Retinal pigment epithelial cell (primary cell): ENCODE measurements around the gene KCNN3.

ENCODE experiments used
- DNase-seq: peaks from one replicate; pipeline ENCODE4 v3.0.0-alpha.2; 2010; ENCODE audit warnings: low read depth
- H3K4me3 ChIP-seq: 2 replicates; pipeline ENCODE4 v1.5.1; 2011; ENCODE audit warnings: mild to moderate bottlenecking, low read length, control low read depth, moderate library complexity
- TF ChIP-seq, protein P1 (sequence below): conservative IDR thresholded peaks from 2 replicates; pipeline ENCODE4 v1.5.1; 2011; ENCODE audit warnings: low read depth, low read length, control low read depth, inconsistent platforms

KCNN3 gene

DNA sequence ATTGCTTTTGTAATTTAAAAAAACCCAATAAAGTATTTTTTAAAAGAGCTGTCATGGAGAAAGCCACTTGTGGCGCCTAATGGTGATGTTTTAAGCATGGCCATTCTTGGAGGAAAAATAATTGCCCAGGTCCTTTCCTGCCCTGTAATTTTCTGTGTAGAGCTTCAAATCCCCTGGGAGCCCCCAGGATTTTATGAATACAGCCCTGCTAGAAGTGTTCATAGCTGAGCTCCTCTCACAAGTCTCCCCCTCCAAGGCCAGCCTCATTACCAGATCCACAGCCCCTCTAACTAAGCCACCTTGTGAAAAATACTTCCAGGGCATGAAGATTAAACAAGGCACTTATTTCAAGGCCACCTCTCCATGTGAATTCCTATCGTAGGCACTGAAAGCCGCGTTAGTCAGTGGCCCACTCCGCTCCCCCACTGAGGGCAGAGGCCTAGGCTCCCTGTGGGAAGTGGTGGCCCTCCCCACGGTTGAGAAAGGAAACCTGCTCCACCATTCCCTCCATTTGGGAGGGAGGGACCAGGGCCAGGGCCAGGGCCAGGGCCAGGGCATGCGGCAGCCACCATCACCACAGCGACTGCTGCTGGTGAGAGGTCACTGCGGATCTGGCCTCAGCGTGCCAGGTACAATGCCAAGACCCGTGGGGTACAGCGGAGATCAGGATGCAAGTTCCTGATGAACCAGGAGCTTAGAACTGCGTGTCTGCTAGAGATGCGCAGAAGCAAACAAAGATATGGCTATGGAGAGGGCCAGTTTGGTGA lies 83.1 kb downstream of the KCNN3 start:
- DNase-seq, result no peak
- TF ChIP-seq, protein P1, sequence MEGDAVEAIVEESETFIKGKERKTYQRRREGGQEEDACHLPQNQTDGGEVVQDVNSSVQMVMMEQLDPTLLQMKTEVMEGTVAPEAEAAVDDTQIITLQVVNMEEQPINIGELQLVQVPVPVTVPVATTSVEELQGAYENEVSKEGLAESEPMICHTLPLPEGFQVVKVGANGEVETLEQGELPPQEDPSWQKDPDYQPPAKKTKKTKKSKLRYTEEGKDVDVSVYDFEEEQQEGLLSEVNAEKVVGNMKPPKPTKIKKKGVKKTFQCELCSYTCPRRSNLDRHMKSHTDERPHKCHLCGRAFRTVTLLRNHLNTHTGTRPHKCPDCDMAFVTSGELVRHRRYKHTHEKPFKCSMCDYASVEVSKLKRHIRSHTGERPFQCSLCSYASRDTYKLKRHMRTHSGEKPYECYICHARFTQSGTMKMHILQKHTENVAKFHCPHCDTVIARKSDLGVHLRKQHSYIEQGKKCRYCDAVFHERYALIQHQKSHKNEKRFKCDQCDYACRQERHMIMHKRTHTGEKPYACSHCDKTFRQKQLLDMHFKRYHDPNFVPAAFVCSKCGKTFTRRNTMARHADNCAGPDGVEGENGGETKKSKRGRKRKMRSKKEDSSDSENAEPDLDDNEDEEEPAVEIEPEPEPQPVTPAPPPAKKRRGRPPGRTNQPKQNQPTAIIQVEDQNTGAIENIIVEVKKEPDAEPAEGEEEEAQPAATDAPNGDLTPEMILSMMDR, result no peak
- H3K4me3 ChIP-seq, result no peak overlapping the region

DNA sequence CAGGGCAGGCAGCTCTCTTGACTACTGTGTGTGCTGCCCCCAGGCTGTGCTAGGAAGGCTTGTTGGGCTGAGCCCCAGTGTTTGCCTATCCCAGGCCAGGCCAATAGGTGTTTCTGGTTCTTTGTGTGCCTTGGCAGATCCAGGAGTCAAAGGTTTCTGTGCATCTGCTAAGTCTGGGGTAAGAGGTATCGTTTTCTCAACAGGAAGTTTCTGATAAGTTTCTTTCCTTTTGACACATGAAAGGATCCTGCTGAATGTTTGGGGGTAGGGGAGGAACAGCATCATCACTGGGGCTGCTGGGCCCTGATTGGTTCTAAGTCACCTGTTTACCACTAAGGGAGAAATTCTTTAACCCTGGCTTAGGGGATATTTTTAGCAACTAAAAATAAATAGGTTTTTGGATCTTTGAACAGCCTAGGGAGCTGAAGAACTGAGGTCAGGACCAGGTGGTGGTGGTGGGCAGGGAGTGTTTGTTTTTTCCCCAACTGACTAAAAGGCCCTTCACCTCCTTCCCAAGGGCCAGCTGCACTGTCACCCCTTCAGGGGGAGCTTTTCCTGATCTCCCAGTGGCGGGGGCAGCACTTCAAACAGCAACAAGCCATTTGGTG lies 85.1 kb downstream of the KCNN3 start:
- TF ChIP-seq, protein P1, result no peak
- no peak overlapping the region for H3K4me3 ChIP-seq
- DNase-seq, result no peak

DNA sequence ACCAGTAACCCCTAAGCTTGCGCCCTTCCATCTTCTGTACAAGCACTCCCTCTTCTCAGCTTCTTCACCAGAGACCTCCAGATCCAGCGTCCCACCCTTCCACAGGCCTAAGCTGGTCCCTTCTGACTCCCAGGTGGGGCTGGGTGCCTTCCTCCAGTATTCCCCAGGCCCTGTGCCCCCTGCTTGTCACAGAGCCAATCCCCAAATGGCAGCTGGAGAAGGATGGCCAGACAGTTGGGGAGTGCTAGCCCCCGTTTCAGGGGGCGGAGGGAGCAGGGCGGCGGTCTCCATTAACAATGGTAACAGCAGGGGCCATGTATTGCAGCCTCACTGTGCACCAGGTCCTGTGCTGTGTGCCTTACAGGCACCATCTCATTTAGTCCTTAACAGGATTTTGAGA lies 85.7 kb downstream of the KCNN3 start:
- H3K4me3 ChIP-seq, result no peak overlapping the region
- no peak for DNase-seq
- TF ChIP-seq, protein P1, result no peak

DNA sequence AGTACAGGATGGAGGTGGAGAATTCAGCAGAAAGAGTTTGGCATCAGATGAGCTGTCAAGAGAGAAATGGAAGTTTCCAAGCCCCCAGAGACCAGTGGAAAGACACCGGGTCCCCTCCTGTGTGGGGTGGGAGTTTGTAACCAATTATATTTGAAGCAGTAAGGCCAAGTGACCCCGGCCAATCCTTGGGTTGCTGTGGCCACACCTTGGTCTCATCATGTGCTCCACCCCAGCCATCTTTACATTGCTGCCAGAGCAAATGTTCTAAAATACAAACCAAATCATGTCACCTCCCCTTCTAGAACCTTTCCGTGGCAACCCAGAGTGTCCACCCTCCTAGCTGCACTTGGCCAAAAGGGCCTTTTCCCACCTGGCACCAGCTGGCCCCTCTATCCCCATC lies 86.1 kb downstream of the KCNN3 start:
- no peak overlapping the region for H3K4me3 ChIP-seq
- TF ChIP-seq, protein P1, result no peak
- DNase-seq, result no peak

DNA sequence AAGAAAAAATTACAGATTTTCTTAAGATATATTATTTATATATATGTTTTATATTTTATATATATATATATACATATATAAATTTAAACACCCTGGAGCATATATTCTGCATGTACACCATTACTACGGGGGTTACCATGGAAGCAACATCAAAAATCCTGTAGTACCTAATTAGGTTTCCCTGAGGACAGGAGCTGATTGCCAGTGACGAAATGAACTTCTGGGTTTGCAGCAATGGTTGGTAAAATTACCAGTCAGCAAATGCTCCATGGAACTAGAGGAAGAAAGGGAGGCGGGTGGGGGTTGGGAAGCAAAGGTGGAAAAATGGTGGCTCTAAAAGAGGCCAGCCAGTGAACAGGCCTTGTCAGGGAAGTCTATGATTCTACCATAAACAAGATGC lies 89.5 kb downstream of the KCNN3 start:
- no peak overlapping the region for H3K4me3 ChIP-seq
- DNase-seq, result no peak
- TF ChIP-seq, protein P1, result no peak

DNA sequence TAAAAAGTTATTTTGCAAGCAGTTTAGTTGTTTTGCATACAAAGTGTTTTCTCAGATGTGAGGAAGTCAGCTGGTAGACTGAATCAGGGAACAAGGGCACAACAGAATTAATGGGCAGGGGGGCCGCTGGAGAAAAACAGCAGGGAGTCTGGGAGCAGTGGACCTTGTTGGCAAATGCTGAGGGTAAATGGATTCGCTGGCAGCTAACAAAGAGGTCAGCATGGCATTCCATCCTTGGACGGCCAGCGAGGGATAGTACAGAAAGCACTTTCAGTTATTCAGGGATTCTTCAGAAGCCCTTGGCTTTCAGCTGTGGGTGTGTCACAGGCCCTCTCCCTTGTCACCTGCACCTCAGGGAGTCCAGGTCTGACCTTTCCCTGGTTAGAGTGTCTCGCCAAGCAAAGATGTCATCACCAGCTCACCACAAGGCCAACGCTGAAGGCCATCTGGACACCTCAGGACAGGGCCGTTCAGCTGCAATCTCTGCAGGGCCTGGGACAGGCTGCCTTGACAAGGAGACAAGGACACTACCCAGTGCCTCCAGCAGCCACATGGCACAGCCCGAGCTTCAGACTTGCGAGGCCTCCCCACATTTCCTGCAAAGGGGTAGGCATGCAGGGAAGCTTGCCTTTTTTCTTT lies 90.4 kb downstream of the KCNN3 start:
- TF ChIP-seq, protein P1, result no peak
- H3K4me3 ChIP-seq, result no peak overlapping the region
- no peak for DNase-seq
